K562 (cell line): ENCODE measurements around the gene EML2. TPM values are rescaled to one million over a fixed set of nuclear protein-coding genes. Genes with fewer than 3 reads are reported as not detected.
A peak's percentile ranks its signal among the peaks of the same experiment; 100 is the strongest.

Experiments
- CLOCK ChIP-seq: fragments of 250-450 bp; sonication (Bioruptor Pico); IDR thresholded peaks from 2 replicates; pipeline ENCODE4 v1.4.0; 2020; ENCODE audit warnings: mild to moderate bottlenecking, moderate library complexity, borderline replicate concordance
- HDAC2 ChIP-seq: fragments of 450-650 bp; IDR thresholded peaks from 2 replicates; pipeline ENCODE4 v1.6.1; 2016; ENCODE audit warnings: mild to moderate bottlenecking
- ID3 ChIP-seq, 2 experiments: fragments of 250-450 bp in 1 of 2; fragments of 450-650 bp in 1 of 2; sonication (Bioruptor Pico) in 1 of 2; IDR thresholded peaks; 2 replicates each; pipeline versions ENCODE4 v1.6.1 to v1.8.0; 2016 to 2021; ENCODE audit warnings: mild to moderate bottlenecking in 2 of 2, moderate library complexity in 2 of 2, missing compliant biosample characterization in 1 of 2, missing genetic modification characterization in 1 of 2
- KLF13 ChIP-seq: fragments of 450-650 bp; IDR thresholded peaks from 2 replicates; pipeline ENCODE4 v1.6.1; 2016; ENCODE audit warnings: missing genetic modification characterization, low read depth, mild to moderate bottlenecking, missing compliant biosample characterization, moderate library complexity, borderline replicate concordance
- RAD21 ChIP-seq, 2 experiments: fragments of 250-450 bp in 1 of 2; fragments of 450-650 bp in 1 of 2; sonication (Bioruptor Pico) in 1 of 2; formaldehyde crosslinking in 1 of 2; IDR thresholded peaks in 1 of 2; conservative IDR thresholded peaks in 1 of 2; 2 replicates each; pipeline versions ENCODE4 v1.4.0 to v1.8.0; 2020 to 2022; ENCODE audit warnings: mild to moderate bottlenecking in 2 of 2, moderate library complexity in 1 of 2
- UBTF ChIP-seq, 2 experiments: IDR thresholded peaks; 2 replicates each; pipeline ENCODE4 v1.6.1; 2012; ENCODE audit warnings: improper control_type of control experiment in 2 of 2, low read depth in 2 of 2, low read length in 2 of 2, borderline replicate concordance in 1 of 2
- ZBTB17 ChIP-seq: fragments of 450-650 bp; formaldehyde crosslinking; IDR thresholded peaks from 2 replicates; pipeline ENCODE4 v1.4.0; 2020; ENCODE audit warnings: mild to moderate bottlenecking
- ZC3H8 ChIP-seq: fragments of 450-650 bp; IDR thresholded peaks from 2 replicates; pipeline ENCODE4 v1.6.1; 2017
- ZNF75A ChIP-seq: fragments of 450-650 bp; formaldehyde crosslinking; IDR thresholded peaks from 2 replicates; pipeline ENCODE4 v1.4.0; 2020; ENCODE audit warnings: mild to moderate bottlenecking
- ZZZ3 ChIP-seq: fragments of 450-650 bp; IDR thresholded peaks from 2 replicates; pipeline ENCODE4 v1.6.1; 2016; ENCODE audit warnings: antibody characterized with exemption, mild to moderate bottlenecking, moderate library complexity
- polyA plus RNA-seq, 8 experiments: library from polyadenylated mRNA; depleted of rRNA in 4 of 8; stranded (reverse) in 5 of 8; unstranded in 3 of 8; fragments of >200 nt; fragmentation: Nextera tagmentation in 2 of 8; fragmentation: Illumina TruSeq in 1 of 8; extraction: Ambion mirVana in 2 of 8; extraction: Trizol in 1 of 8; gene quantifications; 2 replicates each; pipeline versions ENCODE4 v1.2.1 to v1.2.3, GENCODE V29; 2011 to 2014; ENCODE audit warnings: inconsistent platforms in 1 of 8, missing spikeins in 1 of 8
- total RNA-seq, 7 experiments: library from RNA; depleted of rRNA in 6 of 7; stranded (reverse); fragments of >200 nt in 6 of 7; fragmentation: Illumina TruSeq in 2 of 7; extraction: Trizol in 2 of 7; gene quantifications; 2 replicates each; pipeline versions ENCODE4 v1.2.1 to v1.2.3, GENCODE V29; 2011 to 2021; ENCODE audit warnings: low replicate concordance in 1 of 7
- TF ChIP-seq, protein P1 (sequence below): conservative IDR thresholded peaks from 2 replicates; pipeline ENCODE4 v1.6.1; 2011; ENCODE audit warnings: low read depth, mild to moderate bottlenecking, low read length; ENCODE audit not compliant: control insufficient read depth
- TF ChIP-seq, protein P2 (sequence below): fragments of 450-650 bp; formaldehyde crosslinking; IDR thresholded peaks from 2 replicates; pipeline ENCODE4 v1.4.0; 2022; ENCODE audit warnings: missing genetic modification characterization
- TF ChIP-seq, protein P3 (sequence below), 2 experiments: fragments of 200-800 bp in 1 of 2; sonication (Bioruptor generic) in 1 of 2; sonication (generic) in 1 of 2; formaldehyde crosslinking in 1 of 2; IDR thresholded peaks in 1 of 2; conservative IDR thresholded peaks in 1 of 2; 2 replicates each; pipeline versions ENCODE4 v1.5.0 to v1.6.1; 2016 to 2020; ENCODE audit warnings: missing compliant biosample characterization in 1 of 2, missing genetic modification characterization in 1 of 2, missing genetic modification reagents in 1 of 2

EML2 gene
- total and polyA plus RNA-seq, 9 of the 15 experiments (the other 6 are each of a cell fraction or from before 2014, with no cell fraction given) = 2.6 to 69.6 (median 24.8) TPM

- TF ChIP-seq CLOCK (CRISPR knock-in tag) = no peak
- TF ChIP-seq ZBTB17 (CRISPR knock-in tag) = no peak
- no peak for TF ChIP-seq UBTF (IDR thresholded peaks at IDR 0.05; ENCODE audit: borderline replicate concordance in 1 of 2, low read depth in 2 of 2, low read length in 2 of 2)
- TF ChIP-seq KLF13 = no peak
- no peak for TF ChIP-seq ZC3H8
- TF ChIP-seq ZZZ3 = no peak
- TF ChIP-seq RAD21 (CRISPR knock-in tag; conservative IDR thresholded peaks at IDR 0.05 in 1 of 2, IDR thresholded peaks at IDR 0.05 in 1 of 2) = no peak
- TF ChIP-seq ID3 (CRISPR knock-in tag; IDR thresholded peaks at IDR 0.05) = no peak
- TF ChIP-seq ID3 (tag; IDR thresholded peaks at IDR 0.05) = no peak
- TF ChIP-seq, protein P1, sequence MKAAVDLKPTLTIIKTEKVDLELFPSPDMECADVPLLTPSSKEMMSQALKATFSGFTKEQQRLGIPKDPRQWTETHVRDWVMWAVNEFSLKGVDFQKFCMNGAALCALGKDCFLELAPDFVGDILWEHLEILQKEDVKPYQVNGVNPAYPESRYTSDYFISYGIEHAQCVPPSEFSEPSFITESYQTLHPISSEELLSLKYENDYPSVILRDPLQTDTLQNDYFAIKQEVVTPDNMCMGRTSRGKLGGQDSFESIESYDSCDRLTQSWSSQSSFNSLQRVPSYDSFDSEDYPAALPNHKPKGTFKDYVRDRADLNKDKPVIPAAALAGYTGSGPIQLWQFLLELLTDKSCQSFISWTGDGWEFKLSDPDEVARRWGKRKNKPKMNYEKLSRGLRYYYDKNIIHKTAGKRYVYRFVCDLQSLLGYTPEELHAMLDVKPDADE = 0 out of 2 replicates have a peak, but pooled peaks have one; percentile 21
- TF ChIP-seq HDAC2 = no peak
- TF ChIP-seq, protein P2, sequence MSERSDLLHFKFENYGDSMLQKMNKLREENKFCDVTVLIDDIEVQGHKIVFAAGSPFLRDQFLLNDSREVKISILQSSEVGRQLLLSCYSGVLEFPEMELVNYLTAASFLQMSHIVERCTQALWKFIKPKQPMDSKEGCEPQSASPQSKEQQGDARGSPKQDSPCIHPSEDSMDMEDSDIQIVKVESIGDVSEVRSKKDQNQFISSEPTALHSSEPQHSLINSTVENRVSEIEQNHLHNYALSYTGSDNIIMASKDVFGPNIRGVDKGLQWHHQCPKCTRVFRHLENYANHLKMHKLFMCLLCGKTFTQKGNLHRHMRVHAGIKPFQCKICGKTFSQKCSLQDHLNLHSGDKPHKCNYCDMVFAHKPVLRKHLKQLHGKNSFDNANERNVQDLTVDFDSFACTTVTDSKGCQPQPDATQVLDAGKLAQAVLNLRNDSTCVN (CRISPR knock-in tag) = no peak
- no peak for TF ChIP-seq ZNF75A (CRISPR knock-in tag)
- TF ChIP-seq, protein P3, sequence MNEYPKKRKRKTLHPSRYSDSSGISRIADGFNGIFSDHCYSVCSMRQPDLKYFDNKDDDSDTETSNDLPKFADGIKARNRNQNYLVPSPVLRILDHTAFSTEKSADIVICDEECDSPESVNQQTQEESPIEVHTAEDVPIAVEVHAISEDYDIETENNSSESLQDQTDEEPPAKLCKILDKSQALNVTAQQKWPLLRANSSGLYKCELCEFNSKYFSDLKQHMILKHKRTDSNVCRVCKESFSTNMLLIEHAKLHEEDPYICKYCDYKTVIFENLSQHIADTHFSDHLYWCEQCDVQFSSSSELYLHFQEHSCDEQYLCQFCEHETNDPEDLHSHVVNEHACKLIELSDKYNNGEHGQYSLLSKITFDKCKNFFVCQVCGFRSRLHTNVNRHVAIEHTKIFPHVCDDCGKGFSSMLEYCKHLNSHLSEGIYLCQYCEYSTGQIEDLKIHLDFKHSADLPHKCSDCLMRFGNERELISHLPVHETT (CRISPR knock-in tag; conservative IDR thresholded peaks at IDR 0.05 in 1 of 2, IDR thresholded peaks at IDR 0.05 in 1 of 2) = no peak
Observed at GRCh38 chr19:45670670-45671453, 31.7 kb upstream of the EML2 start (continued).
